HG03135 (cell line): Measurements from ENCODE around the gene ABHD6.

Source experiments
- ATAC-seq: cut with Tn5 transposase; IDR thresholded peaks from one replicate; pipeline ENCODE4 v1.9.1; 2021; ENCODE audit warnings: mild to moderate bottlenecking, moderate library complexity; ENCODE audit not compliant: unreplicated experiment

The ABHD6 gene

GRCh38 chr3:58341376-58341775, 103.8 kb downstream of the ABHD6 start:
- ATAC-seq: no peak

- no peak for ATAC-seq
Measured at GRCh38 chr3:58342676-58343075, 105.1 kb downstream of the ABHD6 start.
